Stimulated activated CD4-positive, alpha-beta T cell treated with anti-CD3 and anti-CD28 coated beads, Interleukin-2, amount 100 ng/mL, for 48 hours (primary cell): ENCODE data around the gene MACROD1.

ENCODE experiments used
- DNase-seq, 2 donors: peaks; one replicate each; pipeline ENCODE4 v3.0.0-alpha.2; 2020

Gene MACROD1, protein sequence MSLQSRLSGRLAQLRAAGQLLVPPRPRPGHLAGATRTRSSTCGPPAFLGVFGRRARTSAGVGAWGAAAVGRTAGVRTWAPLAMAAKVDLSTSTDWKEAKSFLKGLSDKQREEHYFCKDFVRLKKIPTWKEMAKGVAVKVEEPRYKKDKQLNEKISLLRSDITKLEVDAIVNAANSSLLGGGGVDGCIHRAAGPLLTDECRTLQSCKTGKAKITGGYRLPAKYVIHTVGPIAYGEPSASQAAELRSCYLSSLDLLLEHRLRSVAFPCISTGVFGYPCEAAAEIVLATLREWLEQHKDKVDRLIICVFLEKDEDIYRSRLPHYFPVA

DNA sequence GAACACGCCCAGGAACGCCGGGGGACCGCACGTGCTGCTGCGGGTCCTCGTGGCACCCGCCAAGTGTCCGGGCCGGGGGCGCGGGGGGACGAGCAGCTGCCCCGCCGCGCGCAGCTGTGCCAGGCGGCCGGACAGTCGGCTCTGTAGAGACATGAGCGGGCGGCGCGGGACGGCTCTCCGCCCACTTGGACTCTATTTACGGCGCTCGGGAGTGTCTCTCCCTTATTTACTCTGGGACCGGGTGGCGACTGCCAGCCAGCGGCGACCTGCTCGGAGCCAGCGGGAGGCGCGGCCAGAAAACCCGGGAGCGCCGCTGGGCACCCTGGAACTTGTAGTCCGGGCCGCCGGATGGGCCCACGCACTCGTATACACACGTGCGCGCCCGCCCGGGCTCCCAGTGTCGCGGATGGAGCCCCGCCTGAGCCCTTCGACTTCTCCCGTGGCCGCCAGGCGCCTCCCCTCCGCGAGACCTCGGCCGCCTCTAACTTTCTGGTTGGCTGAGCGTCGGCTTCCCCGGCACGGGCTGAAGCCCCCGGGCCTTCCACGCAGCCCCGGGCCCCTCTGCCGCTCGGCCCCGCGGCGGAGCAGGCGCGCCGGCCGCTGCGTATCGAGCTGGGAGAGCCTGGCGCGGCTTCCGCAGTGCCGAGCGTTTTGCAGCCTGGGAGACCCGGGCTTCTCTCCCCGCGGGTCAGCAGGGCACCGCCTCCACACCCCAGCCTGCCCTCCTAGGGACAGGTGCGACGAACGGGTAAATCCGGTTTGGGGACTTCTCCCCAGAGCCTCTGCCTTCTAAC lies at the start of gene MACROD1:
Gene MACROD1 (minus strand): TSS at position 272 of the 794 bp plus-strand sequence. CDS start 119 bp downstream, at position 153.
- DNase-seq: peak; percentile 79 to 80

- DNase-seq: no peak
Observed at GRCh38 chr11:64211181-64211872, 45.4 kb upstream of the MACROD1 start.

DNA sequence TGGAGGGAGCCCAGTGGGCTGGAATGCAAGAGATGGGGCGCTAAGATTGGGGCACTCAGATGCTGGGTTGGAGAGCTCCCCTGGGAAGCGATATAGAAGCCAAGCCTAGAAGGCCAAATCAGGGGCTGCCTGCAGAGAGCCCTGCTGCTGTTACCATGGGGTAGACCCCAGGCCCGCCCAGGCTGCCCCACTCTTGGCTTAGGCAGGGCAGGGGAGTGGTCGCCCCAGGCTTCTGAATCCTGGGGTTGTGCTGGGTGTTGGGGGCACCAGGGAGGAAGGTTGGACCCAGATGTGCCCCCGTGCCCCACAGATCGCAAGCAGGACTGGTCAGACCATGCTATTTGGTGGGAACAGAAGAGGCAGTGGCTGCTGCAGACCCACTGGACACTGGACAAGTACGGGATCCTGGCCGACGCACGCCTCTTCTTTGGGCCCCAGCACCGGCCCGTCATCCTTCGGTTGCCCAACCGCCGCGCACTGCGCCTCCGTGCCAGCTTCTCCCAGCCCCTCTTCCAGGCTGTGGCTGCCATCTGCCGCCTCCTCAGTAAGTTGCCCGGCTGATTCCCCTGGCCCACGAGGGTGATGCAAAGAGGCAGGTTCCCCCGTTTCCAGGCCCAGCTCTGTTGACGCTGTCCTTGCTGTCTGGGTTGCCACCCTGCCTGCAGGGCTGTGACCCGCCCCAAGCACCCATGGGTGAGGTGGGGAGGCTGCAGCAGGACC lies 44.5 kb upstream of the MACROD1 start:
- DNase-seq: no peak

DNA sequence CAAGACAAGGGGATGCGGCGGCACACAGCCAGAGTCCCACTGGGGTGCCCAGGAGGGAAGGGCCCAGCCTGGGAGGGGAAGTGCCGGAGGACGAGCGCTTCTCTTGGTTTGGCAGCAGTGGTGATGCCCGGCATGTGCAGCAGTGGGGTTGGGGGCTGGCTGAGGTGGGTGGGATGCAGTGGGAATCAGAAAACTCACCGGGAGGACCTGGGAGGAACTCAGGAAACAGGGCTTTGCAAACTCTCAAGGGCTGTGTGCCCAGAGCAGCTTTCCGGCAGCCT lies 43.6 kb upstream of the MACROD1 start:
- no peak for DNase-seq

DNA sequence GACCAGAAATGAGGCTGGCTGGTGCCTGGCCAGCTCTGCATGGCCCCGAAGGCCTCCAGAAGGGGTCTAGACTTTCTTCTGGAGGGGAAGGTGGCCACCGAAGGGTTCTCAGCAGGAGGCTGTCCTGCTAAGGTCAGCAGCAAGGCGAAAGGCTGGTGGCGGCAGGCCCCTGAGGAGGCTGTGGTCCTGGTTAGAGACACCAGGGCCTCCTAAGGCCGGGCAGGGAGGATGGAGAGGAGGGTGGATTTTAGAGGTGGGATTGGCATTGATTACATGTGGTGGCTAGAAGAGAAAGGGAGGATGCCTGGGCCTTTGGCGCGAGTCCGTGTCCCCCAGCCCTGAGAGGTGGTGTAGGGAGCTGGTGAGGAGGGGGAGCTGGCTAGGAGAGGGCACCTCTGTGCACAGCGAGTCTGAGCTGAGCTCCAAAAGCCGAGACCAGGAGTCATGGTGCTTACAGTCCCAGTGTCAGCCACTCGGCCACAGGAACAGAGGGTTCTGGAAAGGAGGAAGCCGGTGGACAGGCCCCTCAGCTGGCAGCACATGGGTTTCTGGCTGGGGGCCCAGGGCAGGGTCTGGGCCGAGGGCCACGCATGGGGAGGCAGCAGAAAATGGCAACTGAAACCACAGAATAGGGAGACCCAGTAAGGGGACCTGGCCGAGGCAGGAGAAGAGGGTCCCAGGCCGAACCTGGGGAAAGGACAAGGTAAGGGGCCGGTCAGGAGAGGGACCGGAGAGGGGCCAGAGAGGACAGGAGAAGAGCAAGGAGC lies 43.1 kb upstream of the MACROD1 start:
- no peak for DNase-seq

DNA sequence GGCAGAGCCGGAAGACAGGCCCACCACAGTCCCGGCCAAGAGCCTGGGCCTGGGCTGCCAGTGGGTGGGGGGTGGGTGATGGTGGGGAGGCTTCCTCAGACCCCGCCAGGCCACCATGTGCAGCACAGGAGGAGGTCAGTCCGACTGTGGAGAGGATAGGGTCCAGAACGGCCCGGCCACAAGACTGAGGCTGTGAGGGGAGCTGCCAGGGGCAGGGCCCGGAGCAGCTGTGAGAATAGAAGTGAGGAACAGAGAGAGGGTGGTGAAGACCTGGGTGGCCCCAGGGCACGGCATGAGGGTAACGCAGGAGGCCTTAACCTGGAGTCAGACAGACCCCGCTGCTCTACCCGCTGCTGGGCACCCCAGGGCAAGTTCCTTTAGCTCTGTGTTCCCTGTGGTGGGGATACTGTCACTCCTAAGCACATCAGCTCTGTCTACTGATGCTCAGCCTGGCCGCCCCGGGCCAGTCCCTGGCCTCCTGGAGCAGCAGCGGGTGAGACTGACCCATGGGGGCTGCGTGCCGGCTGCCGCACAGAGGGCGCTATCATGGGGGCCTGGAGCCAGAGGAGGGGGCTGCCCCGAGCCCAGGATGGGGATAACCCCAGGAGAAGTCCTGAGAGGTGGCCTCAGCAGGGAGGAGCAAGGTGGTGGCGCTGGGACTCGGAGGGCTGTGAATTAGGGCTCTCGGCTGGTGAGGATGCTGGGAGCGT lies 42.3 kb upstream of the MACROD1 start:
- DNase-seq: no peak

DNA sequence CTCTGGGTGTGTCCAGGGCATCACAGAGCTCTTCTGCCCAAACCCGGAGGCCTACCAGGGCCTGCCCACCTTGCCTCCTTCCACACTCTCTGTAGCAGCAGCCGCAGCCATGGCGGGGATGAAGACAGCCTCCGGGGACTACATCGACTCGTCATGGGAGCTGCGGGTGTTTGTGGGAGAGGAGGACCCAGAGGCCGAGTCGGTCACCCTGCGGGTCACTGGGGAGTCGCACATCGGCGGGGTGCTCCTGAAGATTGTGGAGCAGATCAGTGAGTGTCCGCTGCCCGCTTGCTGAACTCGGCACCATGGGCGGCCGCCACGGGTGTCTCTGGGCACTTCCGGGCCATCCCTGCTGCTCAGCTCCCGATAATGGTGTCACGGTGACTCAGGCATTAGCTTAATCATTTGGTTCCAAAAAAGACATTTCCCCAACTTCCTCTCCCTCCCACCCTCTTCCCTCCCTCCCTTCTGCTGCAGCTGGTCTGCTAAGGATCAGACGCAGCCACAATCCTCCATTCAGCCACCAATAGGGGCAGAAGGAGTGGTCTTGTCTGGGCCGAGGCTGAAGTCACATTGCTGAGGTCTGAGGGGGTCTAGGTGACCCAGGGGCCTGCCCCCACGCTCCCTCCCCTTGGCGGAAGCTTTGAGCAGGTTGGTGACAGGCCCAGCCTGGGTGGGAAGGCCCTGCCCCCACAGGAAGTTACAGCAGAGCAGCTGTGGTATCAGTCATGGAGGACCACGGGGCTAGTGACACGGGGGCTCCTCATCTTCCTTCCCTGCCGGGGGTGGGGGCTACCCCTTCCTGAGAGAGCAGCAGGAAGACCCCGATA lies 41.6 kb upstream of the MACROD1 start:
- peak; percentile 66 to 71 for DNase-seq

- DNase-seq: peak; percentile 59 to 66
Observed at GRCh38 chr11:64206457-64207255, 40.7 kb upstream of the MACROD1 start, which contains the start of gene FERMT3. TSS of gene FERMT3 (plus strand) at chr11:64206721. CDS start at chr11:64207365, 644 bp downstream.

GRCh38 chr11:64204464-64204989 lies 38.6 kb upstream of the MACROD1 start:
- peak; percentile 64 to 72 for DNase-seq

DNA sequence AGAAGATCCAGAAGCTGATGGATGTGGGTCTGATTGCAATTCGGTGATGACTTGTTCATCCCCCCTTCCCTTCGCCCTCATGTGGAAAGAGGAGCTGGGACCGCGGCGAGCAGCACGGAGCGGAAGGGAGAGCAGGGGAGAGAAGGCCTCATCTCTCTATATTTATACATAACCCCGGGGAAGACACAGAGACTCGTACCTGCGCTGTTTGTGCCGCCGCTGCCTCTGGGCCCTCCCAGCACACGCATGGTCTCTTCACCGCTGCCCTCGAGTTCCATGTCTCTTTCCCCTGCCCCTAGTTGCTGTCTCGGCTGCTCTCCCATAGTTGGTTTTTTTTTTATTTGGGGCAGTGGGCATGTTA lies 38.1 kb upstream of the MACROD1 start:
- DNase-seq: no peak

GRCh38 chr11:64203421-64204079 lies 37.6 kb upstream of the MACROD1 start:
- DNase-seq: no peak

GRCh38 chr11:64202992-64203391 lies 37.1 kb upstream of the MACROD1 start:
- DNase-seq: no peak

GRCh38 chr11:64201543-64201942 lies 35.6 kb upstream of the MACROD1 start:
- DNase-seq: no peak

GRCh38 chr11:64198511-64198910 lies 32.6 kb upstream of the MACROD1 start:
- no peak for DNase-seq

DNA sequence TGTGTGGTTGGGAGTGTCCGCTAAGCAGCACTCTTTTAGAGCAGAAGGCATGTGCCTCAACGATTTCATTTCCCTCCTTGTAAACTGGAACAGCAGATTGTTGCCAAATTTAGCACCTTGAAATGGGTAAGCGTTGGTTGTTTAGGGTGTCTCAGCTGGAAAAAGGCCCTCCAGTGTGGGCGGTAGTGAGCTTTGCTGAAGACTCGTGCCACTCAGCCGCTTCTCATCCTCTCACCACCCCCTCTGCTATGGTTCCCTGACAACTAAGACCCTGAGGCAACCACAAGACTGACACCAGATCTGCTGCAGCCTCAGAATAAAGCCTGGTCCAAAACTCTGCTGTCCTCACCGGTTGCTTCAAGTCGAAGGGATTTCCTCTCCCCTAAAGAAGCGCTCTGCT lies 30.7 kb upstream of the MACROD1 start:
- no peak for DNase-seq

DNA sequence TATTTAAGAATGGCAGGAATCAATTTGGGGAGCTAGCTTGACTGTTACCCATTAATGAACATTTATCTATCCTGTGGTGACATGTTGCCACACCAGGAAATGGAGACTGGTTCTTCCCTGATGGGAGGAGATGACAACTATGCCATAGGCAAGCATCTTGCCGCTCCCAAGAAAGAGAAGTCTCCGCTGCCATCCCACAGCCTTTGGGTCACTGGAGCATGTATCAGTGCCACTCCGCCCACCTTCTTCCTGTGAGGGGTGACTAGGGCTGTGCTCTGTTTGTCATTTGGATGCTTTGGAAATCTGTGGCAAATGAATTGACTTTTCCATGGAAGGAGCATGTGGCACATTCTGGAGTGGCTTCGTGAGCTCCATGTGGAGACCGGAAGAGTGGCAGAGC lies 26.5 kb upstream of the MACROD1 start:
- no peak for DNase-seq

GRCh38 chr11:64186492-64187165 lies 20.7 kb upstream of the MACROD1 start:
- peak; percentile 18 to 41 for DNase-seq
